GM19035 (cell line): ENCODE data around the gene TSHZ3.

Experiments
- ATAC-seq: cut with Tn5 transposase; IDR thresholded peaks from one replicate; pipeline ENCODE4 v1.9.1; 2021; ENCODE audit not compliant: unreplicated experiment

Gene TSHZ3

GRCh38 chr19:31314156-31314555 lies 35.1 kb downstream of the TSHZ3 start:
- ATAC-seq: no peak

DNA sequence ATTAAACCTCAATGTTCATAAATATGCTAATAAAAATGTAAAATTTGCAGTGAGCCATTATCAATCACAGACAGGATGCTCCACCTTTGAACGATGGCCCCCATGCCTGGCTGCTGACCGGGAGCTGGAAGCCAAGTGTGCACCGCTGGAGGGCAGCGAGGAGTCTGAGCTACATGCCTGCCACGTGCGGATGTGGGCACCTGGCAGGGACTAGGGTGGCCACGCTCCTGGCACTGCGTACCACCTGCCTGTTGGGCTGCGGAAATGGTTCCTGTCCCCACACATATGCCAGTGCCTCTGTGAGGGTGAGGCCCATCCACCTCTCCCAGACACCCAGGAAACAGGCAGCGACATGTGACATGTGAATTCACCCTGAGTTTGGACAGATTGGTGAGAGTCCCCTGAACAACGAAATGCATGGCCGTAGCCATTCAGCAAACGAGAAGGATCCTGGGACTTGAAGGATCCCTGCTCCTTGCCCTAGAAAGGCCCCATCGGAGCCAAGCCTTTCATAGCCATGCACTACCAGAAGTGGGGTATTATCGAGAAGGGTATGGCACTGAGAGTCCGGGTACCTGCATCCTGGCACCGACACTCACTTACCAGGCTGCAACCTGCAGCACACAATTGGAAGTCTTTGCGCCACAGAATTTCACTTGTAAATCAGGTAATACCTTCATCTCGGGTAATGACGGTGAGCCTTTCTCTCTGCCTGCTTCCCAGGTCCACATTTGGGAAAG lies 35.8 kb downstream of the TSHZ3 start:
- no peak for ATAC-seq

- no peak for ATAC-seq
These were observed 36.5 kb downstream of the TSHZ3 start for GRCh38 chr19:31312677-31313244.

DNA sequence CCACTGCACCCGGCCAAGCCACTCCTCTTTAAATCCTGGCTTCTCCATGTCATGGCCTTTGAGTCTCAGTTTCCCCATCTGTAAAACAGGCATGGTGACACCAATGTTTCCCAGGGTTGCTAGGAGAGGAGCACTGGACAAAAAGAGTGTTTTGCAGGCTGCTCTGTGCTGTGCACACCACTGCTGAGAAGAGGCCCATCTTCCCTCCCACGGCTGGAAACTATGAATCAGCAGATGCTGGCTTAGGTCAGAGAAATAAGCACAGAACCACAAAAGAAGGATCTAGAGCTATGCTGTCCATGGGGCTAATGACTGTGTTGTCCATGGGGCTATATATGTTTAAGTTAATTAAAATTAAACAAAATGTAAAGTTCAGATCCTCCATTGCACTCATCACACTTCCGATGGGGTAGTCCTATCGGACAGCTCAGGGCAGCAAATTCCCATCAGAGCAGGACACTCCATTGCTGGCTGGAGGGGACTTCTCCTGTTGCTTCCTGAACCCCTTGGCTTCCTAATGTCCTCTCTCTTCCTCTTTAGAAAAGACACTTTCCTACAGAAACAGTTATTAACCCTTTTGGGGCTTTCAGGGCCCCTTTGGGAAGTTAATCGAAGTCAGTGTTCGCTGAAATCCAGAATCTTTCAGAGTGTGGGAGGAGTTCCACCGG lies 37.1 kb downstream of the TSHZ3 start:
- no peak for ATAC-seq

- ATAC-seq: no peak
These were observed 38.7 kb downstream of the TSHZ3 start for GRCh38 chr19:31310432-31311133.

- ATAC-seq: no peak
These were observed 40.5 kb downstream of the TSHZ3 start for GRCh38 chr19:31308781-31309180.

DNA sequence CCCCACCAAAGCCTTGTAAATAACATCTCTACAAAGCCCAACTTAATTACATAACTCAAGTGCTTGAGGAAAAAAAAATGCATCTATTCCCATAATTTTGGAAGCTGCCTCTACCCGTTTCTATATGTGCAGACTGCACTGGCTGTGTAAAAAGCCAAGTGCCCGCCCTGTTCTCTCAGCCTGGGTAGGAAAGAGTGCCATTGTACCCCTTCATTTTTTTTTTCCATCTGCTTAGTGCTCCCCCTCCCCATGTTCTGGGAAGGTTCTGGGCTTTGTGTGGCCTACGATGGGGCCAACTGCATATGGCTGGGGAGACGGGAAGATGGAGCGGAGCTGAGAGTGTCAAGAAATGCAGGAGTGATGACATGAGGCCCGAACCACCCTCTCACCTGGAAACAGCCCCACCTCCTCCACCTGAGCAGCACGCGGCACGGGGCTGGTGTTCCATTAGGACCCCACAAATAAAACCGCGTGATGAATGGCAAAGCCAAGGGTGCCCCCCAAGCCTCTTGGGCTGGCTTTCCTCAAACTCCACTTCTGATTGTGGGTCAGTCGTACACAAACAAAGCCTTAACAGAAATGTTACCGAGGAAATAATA lies 42.1 kb downstream of the TSHZ3 start:
- ATAC-seq: no peak

- no peak for ATAC-seq
These were observed 43.1 kb downstream of the TSHZ3 start for GRCh38 chr19:31306006-31306753.

DNA sequence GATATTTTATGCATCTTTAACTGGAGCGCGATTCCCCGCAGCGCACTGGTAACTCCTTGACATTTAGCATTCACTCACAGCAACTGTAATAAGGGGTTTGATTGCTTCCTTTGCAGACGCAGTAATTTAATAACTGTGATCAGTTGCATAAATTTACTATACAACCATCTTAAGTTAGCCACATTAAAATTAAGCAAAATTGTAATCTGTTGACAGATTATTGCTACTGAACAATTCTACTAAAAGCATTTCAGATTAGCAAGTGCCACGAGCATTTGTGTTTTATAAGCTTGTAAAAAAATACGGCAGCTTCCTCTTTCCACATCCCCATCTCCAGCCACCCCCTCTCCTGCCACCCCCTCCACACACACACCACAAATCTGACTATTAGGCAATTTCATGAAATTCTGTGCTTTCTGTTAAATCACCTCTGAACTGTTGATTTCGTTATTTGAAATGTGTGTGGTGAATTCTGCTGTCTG lies 44.4 kb downstream of the TSHZ3 start:
- no peak for ATAC-seq

DNA sequence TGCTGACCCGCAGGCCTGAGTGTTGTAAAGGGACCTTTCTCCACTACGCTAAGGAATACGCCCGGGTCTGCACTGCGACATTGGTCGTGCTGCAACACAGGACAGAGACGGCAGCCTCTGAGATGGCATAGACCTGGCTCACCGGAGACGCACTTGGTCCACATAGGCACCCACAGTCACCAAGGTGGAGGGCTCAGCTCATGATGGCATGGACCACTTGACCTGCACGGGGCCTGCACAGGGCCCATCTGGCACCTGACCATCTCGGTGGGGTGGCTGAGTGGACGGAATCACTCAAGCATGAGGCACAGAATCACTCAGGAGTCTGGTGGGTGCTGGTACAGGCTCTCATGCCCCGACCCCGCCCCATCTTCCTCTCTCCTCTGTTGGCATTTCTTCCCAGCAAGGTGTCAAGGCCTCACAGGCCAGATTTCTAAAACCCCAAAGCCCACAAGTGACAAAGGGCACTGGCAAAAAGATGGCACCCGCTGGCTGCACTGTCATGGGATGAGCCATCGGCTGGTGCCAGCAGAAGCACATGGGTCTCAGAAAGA lies 45.9 kb downstream of the TSHZ3 start:
- ATAC-seq: no peak

GRCh38 chr19:31301306-31301980 lies 47.8 kb downstream of the TSHZ3 start:
- no peak for ATAC-seq

GRCh38 chr19:31300422-31300821 lies 48.8 kb downstream of the TSHZ3 start:
- no peak for ATAC-seq

GRCh38 chr19:31299665-31300064 lies 49.6 kb downstream of the TSHZ3 start:
- ATAC-seq: no peak

DNA sequence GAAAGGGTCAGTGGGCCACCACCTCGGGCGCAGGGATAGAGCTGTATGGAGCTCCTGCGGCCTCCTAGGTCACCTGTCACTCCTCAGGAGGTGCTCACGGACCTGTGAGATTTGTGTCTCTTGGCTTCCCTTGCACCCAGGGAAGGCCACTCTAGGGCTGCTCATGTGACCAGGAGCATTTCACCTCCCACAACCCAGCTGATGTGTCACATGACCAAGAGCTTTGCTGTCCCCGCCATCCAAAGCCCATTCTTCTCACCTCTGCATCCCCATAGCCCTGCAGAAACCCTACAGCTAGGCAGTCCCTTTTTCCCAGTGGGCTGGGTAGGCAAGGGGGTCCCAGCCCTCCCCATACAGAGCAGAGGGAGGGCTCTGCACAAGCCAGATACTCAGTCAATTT lies 51.2 kb downstream of the TSHZ3 start:
- no peak for ATAC-seq

- ATAC-seq: no peak
These were observed 52.4 kb downstream of the TSHZ3 start for GRCh38 chr19:31296741-31297390.

DNA sequence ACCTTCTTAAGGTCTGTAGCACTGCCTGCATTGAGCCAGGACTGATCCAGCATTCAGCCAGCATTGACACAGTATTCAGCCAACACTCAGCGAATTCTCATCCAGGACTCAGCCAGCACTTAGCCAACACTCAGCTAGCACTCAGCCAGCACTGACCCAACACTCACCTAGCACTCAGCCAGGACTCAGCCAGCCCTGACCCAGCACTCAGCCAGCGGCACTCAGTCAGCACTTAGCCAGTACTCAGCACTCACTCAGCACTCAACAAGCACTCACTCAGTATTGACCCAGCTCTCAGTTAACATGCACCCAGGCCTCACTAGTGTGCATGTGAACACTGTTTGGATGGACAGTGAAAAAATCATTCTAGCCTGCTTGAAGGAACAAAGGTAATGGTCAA lies 55.0 kb downstream of the TSHZ3 start:
- no peak for ATAC-seq

- no peak for ATAC-seq
These were observed 56.5 kb downstream of the TSHZ3 start for GRCh38 chr19:31292639-31293185.

DNA sequence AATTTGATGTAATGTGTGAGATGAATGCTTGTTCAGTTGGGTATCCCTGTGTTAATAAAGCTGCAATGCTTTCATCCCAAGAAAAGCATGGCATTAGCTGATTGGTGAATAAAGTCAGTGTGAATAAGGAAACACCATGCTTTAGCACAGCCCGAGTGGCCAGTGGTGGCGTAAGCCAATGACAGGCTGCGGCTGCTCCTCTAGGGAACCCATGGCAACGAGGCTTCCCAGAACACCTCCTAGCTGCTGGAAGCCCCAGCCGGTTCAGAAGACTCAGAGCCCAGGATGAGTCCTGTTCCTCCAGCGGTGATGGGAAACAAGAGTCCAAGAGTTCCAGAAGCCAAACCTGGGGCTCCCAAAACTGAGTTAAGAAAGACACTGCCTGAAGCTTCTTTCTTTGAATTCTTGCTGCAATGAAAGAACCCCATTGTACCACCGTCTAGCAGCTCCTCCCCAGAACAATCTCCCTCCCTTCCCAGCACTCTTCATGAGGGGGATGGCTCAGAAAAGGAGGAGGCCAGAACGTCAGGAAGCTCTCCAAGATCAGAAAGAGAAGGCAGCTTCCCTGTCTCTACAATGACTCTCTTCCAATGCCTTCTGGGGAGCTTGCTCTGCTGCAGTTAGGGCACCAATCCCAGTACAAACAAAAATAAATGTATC lies 58.2 kb downstream of the TSHZ3 start:
- no peak for ATAC-seq
